KBM-7 (cell line): ENCODE measurements around the gene EPAS1.

Experiments
- DNase-seq: peaks from one replicate; pipeline ENCODE4 v3.0.0-alpha.2; 2015
- in situ Hi-C: fragments of 300-500 bp; cut with MboI; formaldehyde crosslinking; loops from 2 replicates; pipeline ENCODE4 v1.14.3; 2020; ENCODE audit warnings: low sequenced_read_pairs, low pct_unique_long_range_greater_than_20kb, mixed read lengths

The EPAS1 gene

DNA sequence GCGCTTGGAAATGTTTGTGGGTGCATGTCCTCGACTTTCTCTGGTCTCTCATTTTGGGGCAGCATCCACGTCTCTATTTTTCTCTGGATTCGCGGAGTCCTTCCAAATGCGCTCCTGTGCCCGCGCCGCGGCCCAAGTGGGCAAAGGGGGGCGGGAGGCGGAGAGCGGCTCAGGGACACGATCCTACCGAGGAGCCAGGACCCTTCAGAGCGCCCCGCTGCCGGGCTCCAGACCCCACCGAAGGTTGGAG lies 990 bp downstream of the EPAS1 start:
- DNase-seq = peak; percentile 13
- in situ Hi-C loops = no loop called here

DNA sequence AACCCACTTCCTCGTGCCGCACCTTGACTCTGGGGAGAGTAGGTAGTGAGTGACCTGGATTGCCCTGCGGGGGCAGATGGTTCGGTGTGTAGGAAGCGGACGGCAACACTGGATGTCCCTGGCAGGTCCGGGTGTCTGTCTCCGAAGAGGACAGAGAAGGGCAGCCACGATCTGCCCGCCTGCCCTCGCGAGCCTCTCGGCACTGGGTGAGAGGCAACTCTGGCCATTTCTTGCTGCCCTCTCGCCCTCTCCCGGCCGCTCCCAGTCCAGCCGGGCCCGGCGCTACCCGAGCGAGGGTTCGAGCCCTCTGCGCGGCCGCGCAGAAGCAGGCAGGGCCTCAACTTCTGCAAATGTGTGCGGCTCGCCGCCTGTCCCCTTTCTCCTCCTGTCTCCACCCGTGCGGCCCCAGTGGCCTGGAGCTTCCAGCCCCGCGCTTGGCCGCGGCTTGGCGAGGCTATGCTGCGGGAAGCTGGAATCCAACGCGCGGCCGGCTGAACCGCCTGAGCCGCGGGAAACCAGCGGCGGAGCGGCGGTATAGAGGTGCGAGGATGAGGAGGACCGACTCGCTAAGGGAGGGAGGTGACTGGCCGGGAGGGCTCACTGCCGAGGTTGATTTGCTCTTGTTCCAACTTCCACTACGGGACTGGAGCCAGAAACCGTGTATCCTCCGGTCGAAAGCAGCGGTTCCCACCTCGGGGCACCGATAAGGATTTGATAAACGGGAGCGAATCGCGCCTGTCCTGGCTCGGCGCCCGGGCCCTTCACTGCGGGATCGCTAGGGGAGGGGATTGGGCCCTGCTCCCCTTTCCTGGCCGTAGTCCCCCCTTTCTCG lies 1.5 kb downstream of the EPAS1 start:
- in situ Hi-C loops = no loop called here
- DNase-seq = peak; percentile 52

DNA sequence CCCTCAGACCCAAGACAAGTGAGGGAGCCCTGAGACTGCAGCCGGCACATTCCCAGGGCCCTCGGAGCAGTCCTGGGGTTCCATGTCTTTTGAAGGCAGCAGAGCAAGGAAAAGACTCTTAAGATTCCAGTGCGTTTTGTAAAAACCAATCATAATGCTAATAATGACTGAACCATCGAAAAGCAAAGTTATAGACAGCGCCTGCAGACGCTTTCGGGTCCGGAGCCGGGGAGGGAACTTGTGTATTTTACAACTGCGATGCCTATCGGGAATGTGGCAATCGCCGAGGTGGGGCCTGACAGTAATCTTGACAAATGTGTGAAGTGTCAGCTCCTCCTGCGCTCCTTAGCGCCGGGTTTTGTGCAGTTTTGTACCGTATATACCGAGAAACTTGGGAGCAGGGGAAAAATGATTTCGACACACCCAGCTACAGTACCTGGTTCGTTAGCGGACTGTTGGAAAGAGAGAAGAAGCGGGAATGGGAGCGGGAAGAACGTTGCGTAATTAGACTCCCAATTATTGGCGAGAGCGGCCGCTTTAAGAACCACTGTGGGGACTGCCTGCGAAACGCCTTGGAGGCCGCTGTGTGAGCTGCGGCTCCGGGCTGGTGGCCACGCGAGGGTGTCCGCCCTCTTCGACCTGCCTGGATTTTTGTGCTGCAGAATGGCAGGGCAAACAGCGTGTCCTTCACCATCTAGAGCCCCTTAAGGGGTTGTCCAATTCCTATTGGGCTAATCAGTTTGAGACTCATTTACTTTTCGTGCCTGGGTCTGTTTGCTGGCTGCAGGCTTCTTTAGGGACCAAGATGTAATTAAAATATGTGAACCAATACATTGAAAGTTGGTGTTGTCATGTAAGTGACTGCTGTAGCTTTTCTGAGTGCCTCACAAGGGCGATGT lies 2.4 kb downstream of the EPAS1 start:
- in situ Hi-C loops = no loop called here
- peak; percentile 15 for DNase-seq

DNA sequence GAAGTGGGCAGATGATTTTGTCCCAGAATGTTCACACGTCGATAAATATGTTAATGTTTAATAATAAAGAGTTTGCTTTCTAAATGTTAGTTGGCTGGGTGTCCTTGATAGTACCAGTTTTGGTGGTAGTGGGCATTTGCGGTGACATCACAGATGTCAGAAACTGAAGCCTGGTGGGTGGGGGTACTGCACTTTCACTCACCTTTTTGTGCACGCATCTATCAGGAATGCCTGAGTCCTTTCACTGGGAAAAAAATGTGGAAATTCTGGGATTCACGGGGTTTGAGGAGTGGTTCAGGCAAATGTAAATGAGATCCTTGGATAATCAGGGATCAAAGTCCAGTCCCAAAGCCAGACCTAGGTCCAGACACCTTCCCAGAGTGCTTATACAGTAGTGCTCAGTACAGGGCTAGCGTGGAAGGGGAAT lies 3.2 kb downstream of the EPAS1 start:
- no peak for DNase-seq
- in situ Hi-C loops = no loop called here

DNA sequence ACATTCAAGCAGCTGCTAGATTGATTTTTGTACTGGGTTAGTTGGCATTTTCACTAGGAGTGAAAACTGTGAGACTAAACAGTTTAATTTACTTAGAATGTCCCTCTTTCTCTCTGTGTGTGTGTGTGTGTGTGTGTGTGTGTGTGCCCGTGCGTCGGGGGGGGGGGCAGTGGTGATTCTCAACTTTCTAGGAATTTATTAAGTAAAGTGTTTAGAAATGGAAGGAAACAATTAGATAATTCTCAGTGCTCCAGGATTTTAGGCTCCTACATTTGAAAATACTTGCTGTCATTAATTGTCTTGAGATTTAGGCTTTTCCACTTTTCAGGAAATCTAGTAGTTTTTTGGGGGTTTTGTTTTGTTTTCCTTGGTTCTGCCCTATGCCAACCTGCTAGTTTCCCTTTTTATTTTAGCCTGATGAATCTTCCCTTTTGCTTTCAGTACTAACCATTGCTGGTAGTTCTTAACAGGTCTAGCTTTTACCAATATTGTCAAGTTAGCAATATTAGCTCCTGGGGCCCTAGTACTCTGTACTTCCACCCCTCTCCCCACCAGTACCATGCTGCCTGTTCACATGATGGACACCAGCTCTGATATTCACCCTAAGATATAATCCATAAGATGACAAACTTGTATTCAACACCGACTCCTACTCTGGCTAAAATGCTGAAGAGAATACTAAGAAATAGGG lies 4.9 kb downstream of the EPAS1 start:
- in situ Hi-C loops = no loop called here
- no peak for DNase-seq

DNA sequence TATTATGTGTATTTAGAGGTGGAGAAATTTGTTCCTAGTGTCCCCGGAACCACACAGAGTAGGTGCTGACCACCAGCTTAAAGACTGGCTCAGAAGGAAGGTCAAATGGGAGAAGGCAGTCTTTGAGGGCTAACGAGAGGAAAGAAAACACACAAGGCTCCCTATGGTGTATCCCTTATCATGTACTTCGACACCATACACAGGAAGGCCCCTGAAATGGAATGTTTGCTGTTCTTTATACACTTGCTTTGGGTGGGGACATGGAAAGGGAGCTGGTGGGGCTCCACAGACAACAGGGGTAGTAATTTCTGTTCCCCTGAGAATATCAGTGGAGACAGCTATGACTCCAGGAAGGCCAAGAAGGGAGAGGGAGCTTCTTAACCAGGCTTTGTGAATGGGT lies 6.0 kb downstream of the EPAS1 start:
- in situ Hi-C loops = no loop called here

DNA sequence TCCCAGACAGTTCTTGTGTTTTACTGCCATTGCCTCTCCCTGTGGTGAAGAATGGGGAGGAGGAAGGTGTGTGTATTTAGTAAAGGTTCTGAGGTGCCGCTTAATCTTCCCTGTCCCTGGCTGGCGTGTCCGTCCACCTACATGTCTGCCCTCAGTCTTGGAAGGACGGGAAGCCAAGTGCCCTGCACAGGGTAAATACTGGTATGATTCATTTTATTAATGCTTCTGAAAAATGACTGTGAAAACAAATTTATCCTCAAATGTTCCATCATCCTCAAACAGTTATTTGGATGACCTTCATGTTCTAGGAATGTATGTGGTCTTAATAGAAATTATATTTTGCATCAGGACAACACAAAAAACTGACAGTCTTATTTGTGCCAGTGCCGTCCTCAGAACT lies 6.6 kb downstream of the EPAS1 start:
- in situ Hi-C loops = no loop called here
- DNase-seq = no peak

More for the DNA sequence above, 6.0 kb downstream of the EPAS1 start:
- no peak for DNase-seq

DNA sequence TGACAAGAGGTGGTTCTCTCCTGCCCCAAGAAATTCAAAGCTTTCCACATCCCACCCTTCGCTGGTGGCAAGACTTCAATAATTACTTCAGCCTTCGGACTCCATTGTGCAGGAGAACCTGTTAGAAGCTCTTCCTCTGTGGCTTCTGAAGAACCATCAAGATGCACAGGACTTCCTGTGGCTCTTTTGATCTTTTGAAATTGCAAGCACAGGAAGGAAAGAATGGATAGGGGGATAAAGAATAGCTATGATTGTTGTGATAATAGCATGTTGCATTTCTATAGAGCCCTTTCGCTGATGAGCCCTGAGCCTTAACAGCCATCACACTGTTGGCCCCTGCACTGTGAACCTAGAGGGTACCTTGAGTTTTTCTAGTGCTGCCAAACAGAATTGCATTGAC lies 7.4 kb downstream of the EPAS1 start:
- in situ Hi-C loops = no loop called here
- peak; percentile 41 for DNase-seq

DNA sequence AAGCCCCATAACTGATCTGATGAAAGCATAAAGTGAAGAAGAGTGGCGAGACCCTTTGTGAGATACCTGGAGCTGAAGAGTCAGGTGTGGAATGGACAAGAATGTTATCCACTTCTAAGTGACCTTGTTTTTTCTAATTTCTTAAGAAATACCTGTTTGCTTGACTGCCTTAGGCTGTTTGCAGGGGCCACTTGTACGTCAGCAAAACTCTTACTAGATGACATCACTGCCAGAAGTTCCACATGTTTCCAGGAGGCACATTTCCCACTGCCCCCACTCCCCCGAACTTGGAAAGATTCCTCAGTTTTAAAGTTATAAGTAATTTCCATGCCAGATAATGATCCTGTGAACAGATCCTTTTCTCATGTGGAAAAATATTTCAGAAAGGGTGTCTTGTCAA lies 8.0 kb downstream of the EPAS1 start:
- DNase-seq = no peak
- in situ Hi-C loops = no loop called here

DNA sequence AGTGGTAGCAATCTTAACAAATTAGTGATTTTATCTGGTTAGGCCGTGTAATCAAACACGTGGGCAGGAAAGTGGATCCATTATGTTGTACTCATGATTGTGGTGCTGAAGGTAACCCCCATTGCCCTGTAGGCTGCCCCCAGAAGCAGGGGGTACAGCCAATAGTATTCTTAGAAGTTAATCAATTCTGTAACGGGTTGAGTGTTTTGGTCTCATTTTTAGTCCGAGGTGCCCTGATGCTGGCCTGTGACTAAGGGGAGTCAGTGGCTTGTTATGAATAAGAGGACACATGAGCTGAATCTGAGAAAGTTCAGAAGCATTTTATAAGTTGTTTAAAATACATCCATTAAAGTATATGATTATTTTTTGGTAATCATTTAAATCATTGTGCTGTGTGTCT lies 8.6 kb downstream of the EPAS1 start:
- in situ Hi-C loops = no loop called here
- DNase-seq = no peak

DNA sequence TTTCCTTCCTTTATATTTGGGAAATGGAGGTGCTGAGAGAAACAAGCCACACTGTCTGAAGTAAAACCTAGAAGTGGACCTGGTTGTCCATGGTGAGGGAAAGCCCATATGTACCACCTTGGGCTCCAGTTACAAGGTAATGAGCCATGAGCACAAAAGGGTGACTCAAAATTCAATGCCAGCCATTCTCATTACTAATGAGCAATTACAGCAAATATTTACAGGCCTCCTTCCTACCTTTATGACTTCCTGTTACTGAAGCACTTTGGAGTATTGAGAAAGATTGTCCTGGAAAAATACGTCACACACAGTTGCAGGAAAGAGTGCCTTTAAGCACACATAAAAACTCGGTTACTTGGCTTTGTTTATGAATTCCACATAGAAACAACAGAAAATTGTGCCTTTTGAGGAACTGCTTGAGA lies 9.1 kb downstream of the EPAS1 start:
- in situ Hi-C loops = no loop called here
- no peak for DNase-seq

DNA sequence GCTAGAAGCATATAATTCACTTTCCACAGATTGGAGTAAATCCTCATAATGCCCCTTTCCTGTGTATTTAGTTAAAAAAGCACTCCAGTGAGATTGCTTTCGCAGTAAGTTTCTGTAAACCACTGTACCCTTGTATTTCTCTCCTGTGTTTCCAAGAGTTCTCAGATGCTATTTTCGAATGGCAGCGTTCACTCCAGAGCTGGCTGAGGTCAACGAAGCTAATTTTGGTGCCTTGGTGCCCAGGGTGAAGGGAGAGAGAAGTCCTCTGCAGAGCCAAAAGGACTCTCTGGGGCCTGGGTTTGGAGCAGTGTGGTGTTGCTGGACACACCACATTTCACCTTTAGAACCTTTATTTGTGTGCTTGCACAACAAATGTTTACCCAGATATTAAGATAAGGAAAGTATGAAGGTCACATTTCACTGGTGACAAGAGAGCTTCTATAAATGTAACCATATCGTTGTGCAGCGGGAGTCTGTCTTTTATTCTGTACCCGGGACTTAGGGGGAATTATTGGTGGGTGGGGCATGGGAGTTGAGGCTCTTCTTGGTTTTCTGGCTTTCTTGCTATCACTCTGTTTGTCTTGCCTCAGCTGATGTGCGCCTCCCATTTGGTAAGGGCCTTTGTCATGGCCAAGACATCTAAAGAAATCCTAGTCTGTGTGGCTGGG lies 9.9 kb downstream of the EPAS1 start:
- in situ Hi-C loops = no loop called here
- no peak for DNase-seq

DNA sequence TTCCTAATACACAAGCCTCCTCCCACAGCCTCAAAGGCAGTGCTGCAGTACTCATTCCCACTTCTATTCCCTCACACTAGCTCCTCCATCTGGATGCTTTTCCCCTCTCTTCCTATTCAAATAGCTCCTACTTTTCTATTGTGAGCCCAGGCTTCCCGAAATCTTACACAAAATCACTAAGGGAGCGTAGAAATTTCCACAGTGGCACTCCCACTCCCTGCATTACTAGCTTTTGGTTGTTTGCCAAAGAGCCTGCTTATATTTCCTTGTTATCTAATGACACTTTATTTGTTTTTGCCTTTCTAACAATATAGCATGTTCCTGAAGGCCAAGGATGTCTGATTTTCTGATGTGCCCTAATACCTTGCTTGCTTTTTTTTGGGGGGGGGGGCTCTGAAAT lies 10.9 kb downstream of the EPAS1 start:
- in situ Hi-C loops = no loop called here

DNA sequence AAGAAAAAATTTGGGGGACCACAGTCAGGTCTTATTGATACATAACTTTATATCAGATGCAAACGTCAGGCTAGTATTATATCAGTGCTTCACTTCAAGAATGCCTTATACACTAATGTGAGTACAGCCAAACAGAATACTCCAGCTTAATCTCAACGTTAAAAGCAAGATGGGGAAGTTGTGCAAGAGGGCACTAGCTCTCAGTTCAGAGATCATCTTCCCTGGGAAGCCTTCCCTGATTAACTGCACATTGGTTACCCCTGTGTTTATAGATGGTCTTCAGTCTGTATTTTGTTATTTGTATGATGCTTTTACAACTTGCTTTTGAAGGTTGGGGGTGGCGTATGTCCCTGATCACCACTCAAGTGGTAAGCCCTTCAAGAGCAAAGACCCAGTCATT lies 11.4 kb downstream of the EPAS1 start:
- in situ Hi-C loops = no loop called here
- no peak for DNase-seq

More for the DNA sequence above, 10.9 kb downstream of the EPAS1 start:
- no peak for DNase-seq

DNA sequence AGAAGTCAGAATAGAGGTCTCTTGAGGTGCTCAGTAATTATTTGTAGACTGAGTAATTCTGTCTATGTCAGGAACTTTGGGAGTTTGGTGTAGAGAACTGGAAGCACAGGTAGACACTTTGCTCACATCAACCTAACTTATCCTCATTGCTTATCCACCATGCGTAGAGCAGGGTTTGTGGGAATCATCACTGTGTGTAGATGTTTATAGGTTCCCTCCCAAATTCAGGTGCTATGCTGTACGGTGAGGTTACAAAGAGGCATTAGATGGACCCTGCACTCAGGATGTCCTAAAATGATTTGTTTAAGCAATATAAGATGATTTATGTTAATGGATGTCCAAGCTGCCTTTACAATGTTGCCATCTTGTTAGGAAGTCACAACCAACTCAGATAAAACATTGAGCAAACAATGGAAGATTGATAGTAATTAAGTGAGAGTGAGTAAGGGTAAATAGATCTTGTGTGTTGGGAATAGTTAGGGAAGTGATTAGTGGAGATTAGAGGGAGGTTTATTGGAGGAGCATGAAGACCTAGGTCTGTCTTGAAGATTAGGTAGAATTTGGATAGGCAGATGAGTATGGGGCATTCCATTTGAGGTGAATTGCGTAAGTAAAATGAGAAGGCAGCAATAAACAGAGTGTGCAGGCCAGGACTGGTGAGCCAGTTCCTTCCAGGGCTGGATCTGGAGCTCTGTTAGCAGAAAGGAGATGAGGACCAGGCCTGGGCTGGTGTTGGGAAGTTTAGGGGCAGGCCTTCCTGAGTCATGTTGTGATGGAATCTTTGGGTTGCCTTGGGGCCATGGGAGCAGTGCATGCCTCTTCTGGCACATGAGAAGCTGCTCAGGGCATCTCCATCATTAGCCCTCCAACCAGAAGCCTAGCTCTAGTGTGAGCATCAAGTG lies 12.1 kb downstream of the EPAS1 start:
- no peak for DNase-seq
- in situ Hi-C loops = no loop called here

DNA sequence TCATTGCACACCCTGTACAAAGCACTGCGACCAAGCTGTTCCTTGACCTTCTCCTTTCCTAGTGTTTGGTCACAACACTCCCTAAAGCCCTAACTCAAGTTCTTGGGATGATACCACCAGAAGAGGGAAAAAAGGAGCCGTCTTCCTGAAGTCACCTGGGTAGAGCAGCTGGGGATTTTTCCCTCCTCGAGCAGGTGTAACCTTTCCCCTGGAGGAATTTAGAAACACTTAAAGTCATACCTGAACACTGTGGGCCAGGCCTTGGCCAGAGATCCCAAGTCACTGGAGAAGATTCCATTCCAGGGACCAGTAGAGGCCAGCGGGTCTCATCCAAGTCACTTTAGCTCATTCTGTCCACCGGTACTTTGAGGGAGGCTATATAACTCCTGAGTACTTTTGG lies 13.2 kb downstream of the EPAS1 start:
- no peak for DNase-seq
- in situ Hi-C loops = no loop called here

DNA sequence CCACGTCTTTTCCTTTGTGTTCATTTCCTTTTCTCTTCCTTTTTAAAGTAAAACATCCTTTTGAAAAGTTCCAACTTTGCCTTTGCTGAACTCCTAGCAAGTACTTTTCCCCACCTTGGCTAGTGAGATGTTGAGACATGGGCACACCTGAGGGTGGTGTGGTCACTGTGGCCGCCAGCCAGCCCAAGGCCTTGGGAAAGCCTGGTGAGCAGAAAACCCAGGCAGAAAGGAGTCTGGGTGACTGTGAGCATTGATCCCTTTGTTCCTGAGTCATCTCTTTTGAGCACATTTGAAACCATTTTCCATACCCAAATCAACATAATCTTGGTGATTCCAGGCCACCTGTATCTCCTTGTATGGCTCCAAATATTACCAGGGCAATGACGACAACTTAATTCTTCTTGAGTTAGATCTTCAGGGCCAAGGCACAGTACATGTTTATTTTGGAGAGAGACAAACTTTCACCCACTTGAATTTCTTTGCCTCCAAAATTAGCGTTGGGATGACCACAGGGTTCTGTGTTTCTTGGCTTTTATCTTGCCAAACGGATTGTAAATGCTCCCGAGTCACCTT lies 14.5 kb downstream of the EPAS1 start:
- in situ Hi-C loops = no loop called here
- DNase-seq = no peak

DNA sequence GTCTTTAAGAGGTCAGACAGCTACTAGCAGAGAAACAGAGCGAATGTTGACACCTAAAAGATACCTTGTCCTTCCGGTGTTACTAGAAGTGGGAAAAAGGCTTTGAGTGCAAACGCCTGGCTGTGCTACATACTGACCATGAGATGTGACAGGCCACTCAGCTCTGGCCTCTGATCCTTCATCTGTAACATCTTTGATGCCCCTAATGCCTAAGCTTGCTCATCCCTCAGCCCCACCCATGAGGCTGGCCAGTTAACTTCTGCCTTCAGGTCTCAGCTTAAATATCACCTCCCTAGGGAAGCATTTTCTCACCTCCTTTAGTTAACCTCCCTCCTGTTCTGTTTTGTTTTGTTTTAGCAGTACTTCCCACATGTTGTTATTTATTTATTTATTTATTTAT lies 15.9 kb downstream of the EPAS1 start:
- in situ Hi-C loops = no loop called here
- no peak for DNase-seq
